K562 (cell line): Measurements from ENCODE around the gene WDR35.

ENCODE experiments used
- JUN ChIP-seq, 2 experiments: sonication (generic) in 1 of 2; formaldehyde crosslinking in 1 of 2; IDR thresholded peaks; 2 replicates each; pipeline versions ENCODE4 v1.6.1 to v1.8.0; 2012 to 2022; ENCODE audit warnings: borderline replicate concordance in 2 of 2, mild to moderate bottlenecking in 2 of 2, improper control_type of control experiment in 1 of 2, low read depth in 1 of 2, low read length in 1 of 2, missing genetic modification reagents in 1 of 2
- POLR2AphosphoS5 ChIP-seq: IDR thresholded peaks from 2 replicates; pipeline ENCODE4 v1.6.1; 2011; ENCODE audit warnings: mild to moderate bottlenecking, low read depth, low read length, moderate library complexity; ENCODE audit not compliant: control insufficient read depth, insufficient read depth
- RAD21 ChIP-seq, 2 experiments: fragments of 250-450 bp in 1 of 2; fragments of 450-650 bp in 1 of 2; sonication (Bioruptor Pico) in 1 of 2; formaldehyde crosslinking in 1 of 2; IDR thresholded peaks in 1 of 2; conservative IDR thresholded peaks in 1 of 2; 2 replicates each; pipeline versions ENCODE4 v1.4.0 to v1.8.0; 2020 to 2022; ENCODE audit warnings: mild to moderate bottlenecking in 2 of 2, moderate library complexity in 1 of 2
- TAF1 ChIP-seq: IDR thresholded peaks from 2 replicates; pipeline ENCODE4 v1.6.1; 2011; ENCODE audit warnings: mild to moderate bottlenecking, low read length, moderate library complexity; ENCODE audit not compliant: insufficient read depth, control insufficient read depth, severe bottlenecking; ENCODE audit errors: extremely low read depth
- TF ChIP-seq, protein P1 (sequence below), 3 experiments: IDR thresholded peaks in 2 of 3; conservative IDR thresholded peaks in 1 of 3; 2 replicates each; pipeline ENCODE4 v1.5.1; 2011 to 2012; ENCODE audit warnings: low read length in 3 of 3, mild to moderate bottlenecking in 3 of 3, control low read depth in 2 of 3, improper control_type of control experiment in 1 of 3, inconsistent platforms in 1 of 3, low read depth in 1 of 3, mixed read lengths in 1 of 3, moderate library complexity in 1 of 3; ENCODE audit not compliant: insufficient read depth in 2 of 3

- TF ChIP-seq, protein P1, sequence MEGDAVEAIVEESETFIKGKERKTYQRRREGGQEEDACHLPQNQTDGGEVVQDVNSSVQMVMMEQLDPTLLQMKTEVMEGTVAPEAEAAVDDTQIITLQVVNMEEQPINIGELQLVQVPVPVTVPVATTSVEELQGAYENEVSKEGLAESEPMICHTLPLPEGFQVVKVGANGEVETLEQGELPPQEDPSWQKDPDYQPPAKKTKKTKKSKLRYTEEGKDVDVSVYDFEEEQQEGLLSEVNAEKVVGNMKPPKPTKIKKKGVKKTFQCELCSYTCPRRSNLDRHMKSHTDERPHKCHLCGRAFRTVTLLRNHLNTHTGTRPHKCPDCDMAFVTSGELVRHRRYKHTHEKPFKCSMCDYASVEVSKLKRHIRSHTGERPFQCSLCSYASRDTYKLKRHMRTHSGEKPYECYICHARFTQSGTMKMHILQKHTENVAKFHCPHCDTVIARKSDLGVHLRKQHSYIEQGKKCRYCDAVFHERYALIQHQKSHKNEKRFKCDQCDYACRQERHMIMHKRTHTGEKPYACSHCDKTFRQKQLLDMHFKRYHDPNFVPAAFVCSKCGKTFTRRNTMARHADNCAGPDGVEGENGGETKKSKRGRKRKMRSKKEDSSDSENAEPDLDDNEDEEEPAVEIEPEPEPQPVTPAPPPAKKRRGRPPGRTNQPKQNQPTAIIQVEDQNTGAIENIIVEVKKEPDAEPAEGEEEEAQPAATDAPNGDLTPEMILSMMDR (IDR thresholded peaks at IDR 0.05 in 2 of 3, conservative IDR thresholded peaks at IDR 0.05 in 1 of 3; ENCODE audit: insufficient read depth in 2 of 3, low read depth in 1 of 3, low read length in 3 of 3): no peak
- TF ChIP-seq JUN (IDR thresholded peaks at IDR 0.05; ENCODE audit: borderline replicate concordance, low read depth, low read length) (no peak), JUN (CRISPR knock-in tag; IDR thresholded peaks at IDR 0.05; ENCODE audit: borderline replicate concordance) (no peak), RAD21 (CRISPR knock-in tag; conservative IDR thresholded peaks at IDR 0.05 in 1 of 2, IDR thresholded peaks at IDR 0.05 in 1 of 2) (no peak), TAF1 (no peak), POLR2AphosphoS5 (no peak)
Observed at GRCh38 chr2:20012282-20013125, 22.6 kb upstream of the WDR35 start, which contains the start of gene MATN3.
